ENCODE measurements around the gene ADAM12. TPM values are rescaled to one million over a fixed set of nuclear protein-coding genes. Genes with fewer than 3 reads are reported as not detected.

The ADAM12 gene
- total RNA-seq, 3 donors from 2014 or later (not counting 1 experiment from before 2014, with no cell fraction given) = 1.6 to 1.9 (median 1.8) TPM

- intact Hi-C loops (cut with micrococcal nuclease) = no loop called here
- no peaks in the 10 kb centered on the region for H3K36me3 ChIP-seq (ENCODE audit: control insufficient read depth, insufficient read depth, low read length)
- no peak for ATAC-seq
Observed at GRCh38 chr10:126075009-126075408, 313.3 kb downstream of the ADAM12 start.

DNA sequence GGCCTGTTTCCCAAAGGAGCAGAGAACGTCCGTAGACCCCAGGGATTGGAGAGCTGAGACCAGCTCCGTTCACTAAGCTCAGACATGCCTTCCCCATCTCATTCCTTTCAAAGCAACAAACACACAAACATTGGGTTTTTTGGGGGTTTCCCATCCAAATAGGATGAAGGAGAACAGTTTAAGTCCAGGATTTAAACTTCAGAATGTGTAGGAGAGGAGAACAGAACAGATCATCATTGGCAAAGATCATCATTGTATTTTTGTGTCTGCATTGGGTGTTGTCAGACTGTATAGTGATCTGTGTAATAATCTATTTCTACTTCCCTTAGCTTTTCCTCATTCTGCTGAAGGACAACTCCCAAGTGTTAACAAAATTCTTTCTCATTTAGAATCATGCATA lies 314.0 kb downstream of the ADAM12 start:
- H3K9me3 ChIP-seq (ENCODE audit: control insufficient read depth, insufficient read depth, low read length) = no peaks in the 10 kb centered on the region
- Mint-ChIP-seq H3K4me3 (no peak overlapping the region), H3K36me3 (no peaks in the 10 kb centered on the region), H3K9me3 (no peaks in the 10 kb centered on the region), H3K4me1 (peaks cover 0 to 4% of the 10 kb centered on the region in 2 donors), H3K27ac (no peak overlapping the region), H3K27me3 (ENCODE audit: low read depth in 2 of 2) (peaks cover 22 to 41% of the 10 kb centered on the region in 2 donors)
- H3K27me3 ChIP-seq (ENCODE audit: control insufficient read depth, insufficient read depth, low read length) = no peaks in the 10 kb centered on the region
- ATAC-seq (no peak), DNase-seq (no peak)
- 93% methylated on average over 3 of the region's 3 CpGs for WGBS (ENCODE audit: insufficient coverage)
- no peak overlapping the region for H3K27ac ChIP-seq (ENCODE audit: low read length)
- intact Hi-C loops (cut with micrococcal nuclease) = no loop called here
- H3K4me3 ChIP-seq (ENCODE audit: low read length) = no peak overlapping the region
- H3K4me1 ChIP-seq (ENCODE audit: control insufficient read depth, insufficient read depth, low read length) = no peaks in the 10 kb centered on the region
- TF ChIP-seq CTCF (IDR thresholded peaks at IDR 0.05) = no peak
- H3K36me3 ChIP-seq (ENCODE audit: control insufficient read depth, insufficient read depth, low read length) = no peaks in the 10 kb centered on the region

More at GRCh38 chr10:126075009-126075408, 313.3 kb downstream of the ADAM12 start:
- no peaks in the 10 kb centered on the region for H3K27me3 ChIP-seq (ENCODE audit: control insufficient read depth, insufficient read depth, low read length)
- no peaks in the 10 kb centered on the region for H3K4me1 ChIP-seq (ENCODE audit: control insufficient read depth, insufficient read depth, low read length)
- Mint-ChIP-seq H3K4me3 (no peak overlapping the region), H3K9me3 (no peaks in the 10 kb centered on the region), H3K27me3 (ENCODE audit: low read depth in 2 of 2) (peaks cover 21 to 41% of the 10 kb centered on the region in 2 donors), H3K4me1 (no peaks in the 10 kb centered on the region), H3K27ac (no peak overlapping the region), H3K36me3 (no peaks in the 10 kb centered on the region)
- DNase-seq = no peak
- no peak overlapping the region for H3K4me3 ChIP-seq (ENCODE audit: low read length)
- no peak for TF ChIP-seq CTCF (IDR thresholded peaks at IDR 0.05)
- no peak overlapping the region for H3K27ac ChIP-seq (ENCODE audit: low read length)
- no peaks in the 10 kb centered on the region for H3K9me3 ChIP-seq (ENCODE audit: control insufficient read depth, insufficient read depth, low read length)
- WGBS (ENCODE audit: insufficient coverage) = 83% methylated on average over 4 of the region's 6 CpGs

- no peak overlapping the region for H3K27ac Mint-ChIP-seq
- peaks cover 22 to 41% of the 10 kb centered on the region in 2 donors for H3K27me3 Mint-ChIP-seq (ENCODE audit: low read depth in 2 of 2)
- no peak for DNase-seq
- no peak for TF ChIP-seq CTCF (IDR thresholded peaks at IDR 0.05)
- Histone ChIP-seq H3K27ac (ENCODE audit: low read length) (no peak overlapping the region), H3K4me1 (ENCODE audit: control insufficient read depth, insufficient read depth, low read length) (no peaks in the 10 kb centered on the region), H3K9me3 (ENCODE audit: control insufficient read depth, insufficient read depth, low read length) (no peaks in the 10 kb centered on the region), H3K36me3 (ENCODE audit: control insufficient read depth, insufficient read depth, low read length) (no peaks in the 10 kb centered on the region), H3K4me3 (ENCODE audit: low read length) (no peak overlapping the region), H3K27me3 (ENCODE audit: control insufficient read depth, insufficient read depth, low read length) (no peaks in the 10 kb centered on the region)
- no peak for ATAC-seq
- peaks cover 0 to 4% of the 10 kb centered on the region in 2 donors for H3K4me1 Mint-ChIP-seq
- H3K9me3 Mint-ChIP-seq = no peaks in the 10 kb centered on the region
- WGBS (ENCODE audit: insufficient coverage) = no CpG with 5 or more reads among the region's 1 CpG
- intact Hi-C loops (cut with micrococcal nuclease) = no loop called here
- no peak overlapping the region for H3K4me3 Mint-ChIP-seq
- H3K36me3 Mint-ChIP-seq = no peaks in the 10 kb centered on the region
Observed at GRCh38 chr10:126073606-126074005, 314.7 kb downstream of the ADAM12 start.

DNA sequence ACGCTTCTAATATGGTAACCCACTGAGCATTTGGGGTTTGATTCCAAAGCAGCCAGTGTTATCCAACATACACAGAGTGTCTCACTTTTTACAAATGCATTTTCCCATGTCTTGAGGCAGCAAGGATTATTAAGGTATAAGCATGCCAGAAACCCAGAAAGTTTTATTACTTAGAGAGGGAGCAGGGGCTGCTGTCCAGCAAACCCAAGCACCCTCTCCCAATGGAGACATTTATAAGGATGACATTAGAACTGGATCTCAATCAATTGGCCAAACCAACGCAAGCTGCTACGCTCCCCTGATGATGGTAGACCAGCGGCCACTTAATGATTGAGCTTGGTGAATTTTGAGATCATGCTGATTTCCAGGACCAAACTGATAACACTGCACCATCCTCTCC lies 315.7 kb downstream of the ADAM12 start:
- Mint-ChIP-seq H3K9me3 (no peaks in the 10 kb centered on the region), H3K4me1 (peaks cover 0 to 4% of the 10 kb centered on the region in 2 donors), H3K27ac (no peak overlapping the region), H3K27me3 (ENCODE audit: low read depth in 2 of 2) (peaks cover 20 to 33% of the 10 kb centered on the region in 2 donors), H3K36me3 (no peaks in the 10 kb centered on the region), H3K4me3 (no peak overlapping the region)
- H3K27ac ChIP-seq (ENCODE audit: low read length) = no peak overlapping the region
- DNase-seq (no peak), ATAC-seq (no peak)
- intact Hi-C loops (cut with micrococcal nuclease) = loop anchor here (1.0 kb wide), 1 partner anchor 12 kb away; no protein-coding TSS in a partner anchor
- no peaks in the 10 kb centered on the region for H3K9me3 ChIP-seq (ENCODE audit: control insufficient read depth, insufficient read depth, low read length)
- H3K36me3 ChIP-seq (ENCODE audit: control insufficient read depth, insufficient read depth, low read length) = no peaks in the 10 kb centered on the region
- no peak overlapping the region for H3K4me3 ChIP-seq (ENCODE audit: low read length)
- H3K27me3 ChIP-seq (ENCODE audit: control insufficient read depth, insufficient read depth, low read length) = no peaks in the 10 kb centered on the region
- H3K4me1 ChIP-seq (ENCODE audit: control insufficient read depth, insufficient read depth, low read length) = no peaks in the 10 kb centered on the region
- no peak for TF ChIP-seq CTCF (IDR thresholded peaks at IDR 0.05)
- 86% methylated on average over 4 of the region's 4 CpGs for WGBS (ENCODE audit: insufficient coverage)
